Caki2 (cell line): ENCODE results near the gene ADPRH. TPM values are rescaled to one million over a fixed set of nuclear protein-coding genes. Genes with fewer than 3 reads are reported as not detected.
"Not testable (repeated sequence)": the region's sequence is repeated elsewhere in the genome, so short reads cannot be mapped to it uniquely, and the experiment has no call there.

Source experiments
- DNase-seq: peaks from one replicate; pipeline ENCODE4 v3.0.0-alpha.2; 2015; ENCODE audit warnings: low read depth
- in situ Hi-C: cut with HindIII; loops from 2 replicates; pipeline ENCODE4 v1.10.0; 2016; ENCODE audit warnings: low sequenced_read_pairs, low pct_unique_long_range_greater_than_20kb, mixed read lengths
- total RNA-seq: library from RNA; depleted of rRNA; stranded (reverse); fragments of >200 nt; shearing (Covaris generic); gene quantifications from 2 replicates; pipeline ENCODE4 v1.2.3, GENCODE V29; 2014; ENCODE audit warnings: low replicate concordance; rRNA removed

Gene ADPRH
- total RNA-seq: 1.7 and 2.2 TPM in 2 replicates

DNA sequence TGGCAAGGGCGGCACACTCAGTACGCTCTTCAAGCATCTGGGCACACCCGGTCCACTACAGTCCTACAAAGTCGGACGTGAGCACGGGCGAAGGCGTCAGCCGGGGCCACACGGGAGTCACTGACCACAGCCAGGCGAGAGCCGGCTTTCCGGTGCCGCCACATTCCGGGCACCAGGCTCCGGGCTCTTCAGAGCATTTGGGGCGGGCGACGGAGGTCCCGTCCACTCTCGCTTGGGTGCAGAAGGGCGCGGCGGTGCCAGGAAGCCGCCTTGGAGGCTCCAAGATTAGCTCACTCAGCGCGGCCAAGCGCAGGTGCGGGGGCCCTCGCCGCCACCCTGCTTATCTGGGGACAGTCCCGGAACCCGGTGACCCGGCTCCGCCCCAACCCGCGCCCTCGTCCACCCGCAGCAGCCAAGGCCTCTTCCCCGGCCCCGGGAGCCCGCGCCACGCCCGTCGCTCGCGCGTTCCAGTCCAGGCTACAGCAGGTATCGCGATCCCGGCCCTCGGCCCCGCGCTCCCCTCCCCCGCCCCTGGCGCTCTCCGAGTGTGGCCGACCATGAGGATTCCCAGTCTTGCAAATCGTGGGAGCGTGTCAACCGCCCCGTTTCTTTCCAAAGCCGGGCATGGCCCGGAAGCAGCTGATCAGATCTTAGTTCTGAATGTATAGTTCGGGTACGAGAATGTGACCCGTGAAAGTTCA is at the start of gene ADPRH:
ADPRH (plus strand) TSS at position 127 of the 701 bp plus-strand sequence. CDS start 2,678 bp downstream, outside the sequence.
- peak; percentile 63 for DNase-seq
- in situ Hi-C loops: no loop called here

- in situ Hi-C loops: no loop called here
These were observed 49.4 kb upstream of the ADPRH start for GRCh38 chr3:119529883-119530282.

GRCh38 chr3:119530456-119530855 is 48.8 kb upstream of the ADPRH start:
- DNase-seq: no peak
- in situ Hi-C loops: no loop called here

More at GRCh38 chr3:119529883-119530282, 49.4 kb upstream of the ADPRH start:
- no peak for DNase-seq

DNA sequence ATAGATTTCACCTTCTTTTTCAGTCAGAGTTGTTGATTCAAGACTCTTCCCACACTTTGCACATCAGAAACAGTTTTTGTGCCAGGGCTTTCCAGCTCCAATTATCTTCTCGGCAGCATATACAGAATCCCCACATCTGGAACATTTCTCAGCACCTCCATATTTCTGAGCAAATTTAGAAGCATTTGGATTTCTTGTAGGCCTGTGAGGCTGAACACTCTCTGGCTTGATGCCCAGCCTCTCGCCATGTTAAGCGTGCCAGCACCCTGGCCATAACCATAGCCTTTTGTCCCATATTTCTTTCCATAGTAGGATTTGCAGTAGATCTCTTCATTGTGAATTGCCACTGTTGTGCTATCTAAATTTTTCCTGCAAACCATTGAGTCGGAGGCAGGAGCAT is 48.1 kb upstream of the ADPRH start:
- in situ Hi-C loops: no loop called here
- DNase-seq: no peak

GRCh38 chr3:119534296-119534695 is 45.0 kb upstream of the ADPRH start:
- no peak for DNase-seq
- in situ Hi-C loops: no loop called here

DNA sequence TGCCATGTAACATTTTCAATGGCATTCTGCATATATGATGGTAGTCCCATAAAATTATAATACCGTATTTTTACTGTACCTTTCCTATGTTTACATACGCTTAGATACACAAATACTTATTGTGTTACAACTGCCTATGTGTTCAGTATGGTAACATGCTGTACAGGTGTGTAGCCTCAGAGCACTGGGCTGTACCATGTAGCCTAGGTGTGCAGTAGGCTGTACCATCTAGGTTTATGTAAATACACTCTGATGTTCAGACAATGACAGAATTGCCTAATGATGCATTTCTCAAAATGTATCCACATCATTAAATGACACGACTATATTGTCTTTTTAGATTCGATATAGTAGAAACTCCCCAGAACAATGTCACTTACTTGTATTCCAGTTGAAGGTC is 42.5 kb upstream of the ADPRH start:
- DNase-seq: no peak

GRCh38 chr3:119538772-119539171 is 40.5 kb upstream of the ADPRH start:
- in situ Hi-C loops: no loop called here
- DNase-seq: no peak

More for the DNA sequence above, 42.5 kb upstream of the ADPRH start:
- in situ Hi-C loops: no loop called here

DNA sequence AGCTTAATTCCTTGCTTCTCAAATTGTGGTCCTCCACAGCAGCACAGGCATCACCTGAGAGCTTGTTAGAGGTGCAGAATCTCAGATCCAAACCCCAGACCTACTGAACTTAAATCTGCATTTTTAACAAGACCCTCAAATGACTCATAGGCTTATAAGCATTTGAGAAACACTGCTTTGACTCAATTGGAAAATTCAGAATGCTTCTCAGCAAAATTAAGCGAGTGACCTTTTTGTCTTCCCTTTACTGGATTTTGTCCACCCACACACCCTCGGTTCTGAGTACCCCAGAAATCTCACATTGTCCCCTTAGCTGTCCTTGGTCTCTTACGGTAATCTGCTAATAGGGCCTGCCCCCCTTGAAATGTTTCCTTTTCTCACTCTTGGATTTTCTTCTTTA is 37.7 kb upstream of the ADPRH start:
- in situ Hi-C loops: no loop called here
- DNase-seq: no peak

- in situ Hi-C loops: no loop called here
These were observed 37.0 kb upstream of the ADPRH start for GRCh38 chr3:119542168-119542767.

DNA sequence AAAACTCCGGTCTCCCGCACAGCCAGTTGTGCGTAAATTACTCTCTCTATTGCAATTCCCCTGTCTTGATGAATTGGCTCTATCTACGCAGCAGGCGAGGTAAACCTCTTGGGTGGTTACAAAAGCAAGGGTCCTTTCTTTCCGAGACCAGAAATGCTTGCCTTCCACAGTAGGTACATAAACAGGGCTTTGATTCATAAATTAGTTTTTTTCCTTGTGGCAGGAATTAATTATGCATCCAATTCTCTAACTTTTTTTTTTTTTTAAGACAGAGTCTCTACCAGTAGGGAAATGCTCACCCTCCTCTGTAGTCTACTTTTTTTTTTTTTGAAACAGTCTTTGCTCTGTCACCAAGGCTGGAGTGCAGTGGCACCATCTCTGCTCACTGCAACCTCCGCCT is 36.1 kb upstream of the ADPRH start:
- in situ Hi-C loops: no loop called here
- DNase-seq: no peak

More at GRCh38 chr3:119542168-119542767, 37.0 kb upstream of the ADPRH start:
- DNase-seq: no peak

GRCh38 chr3:119547227-119547626 is 32.1 kb upstream of the ADPRH start:
- DNase-seq: no peak
- in situ Hi-C loops: no loop called here

DNA sequence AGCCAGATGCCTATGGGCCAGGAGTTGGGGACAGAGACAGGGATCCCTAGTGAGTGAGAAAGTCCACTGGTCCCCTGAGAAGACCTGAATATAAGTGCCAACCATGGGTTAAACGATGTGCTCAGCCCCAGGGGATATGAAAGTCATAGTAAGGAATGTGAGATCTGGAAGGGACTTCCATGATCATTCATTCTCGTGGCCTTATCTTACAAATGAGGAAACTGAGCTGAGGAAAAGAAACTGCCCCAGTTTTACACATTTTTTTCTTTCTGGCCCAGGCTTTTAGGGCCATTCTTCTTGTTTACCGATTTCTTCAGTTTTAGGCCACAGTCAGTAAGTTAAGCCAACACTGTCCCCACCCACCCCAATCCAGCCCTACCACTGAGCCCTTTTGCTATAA is 31.0 kb upstream of the ADPRH start:
- no peak for DNase-seq

DNA sequence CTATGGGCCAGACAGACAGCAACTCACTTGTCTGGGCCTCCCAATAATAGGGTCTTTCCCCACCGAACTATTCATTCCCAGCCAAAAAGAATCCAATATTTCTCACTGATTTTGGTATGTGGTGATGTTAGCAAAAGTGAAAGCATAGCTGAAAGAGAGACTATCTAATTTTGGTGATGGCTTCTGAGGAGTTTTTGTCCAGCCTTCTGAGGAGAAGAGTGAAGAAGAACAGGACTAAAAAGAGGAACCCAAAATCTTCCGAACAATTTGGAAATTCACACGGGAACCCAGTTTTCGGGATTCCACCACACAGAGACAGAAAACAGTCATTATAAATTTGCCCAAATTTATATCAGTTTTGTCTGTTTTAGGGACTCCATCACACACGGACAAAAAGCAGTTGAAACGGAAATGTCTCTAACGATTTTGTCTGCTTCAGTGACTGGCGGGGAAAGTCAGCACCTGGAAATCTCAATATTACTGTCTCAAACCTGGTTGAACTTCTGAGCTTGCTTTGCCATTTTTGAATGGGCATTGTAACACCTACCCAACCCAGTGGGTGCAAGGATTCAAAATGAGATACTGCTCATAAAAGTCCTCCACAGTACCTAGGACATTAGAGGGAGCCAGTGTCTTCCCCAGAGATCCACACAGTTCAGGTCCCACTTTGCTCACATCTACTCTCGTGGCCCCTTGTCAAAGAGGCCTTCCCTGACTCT is 28.9 kb upstream of the ADPRH start:
- in situ Hi-C loops: no loop called here
- no peak for DNase-seq

More for the DNA sequence above, 31.0 kb upstream of the ADPRH start:
- in situ Hi-C loops: no loop called here

GRCh38 chr3:119551598-119551997 is 27.7 kb upstream of the ADPRH start:
- in situ Hi-C loops: no loop called here

GRCh38 chr3:119552928-119553327 is 26.4 kb upstream of the ADPRH start:
- in situ Hi-C loops, DNase-seq: not testable (repeated sequence)

More at GRCh38 chr3:119551598-119551997, 27.7 kb upstream of the ADPRH start:
- no peak for DNase-seq

DNA sequence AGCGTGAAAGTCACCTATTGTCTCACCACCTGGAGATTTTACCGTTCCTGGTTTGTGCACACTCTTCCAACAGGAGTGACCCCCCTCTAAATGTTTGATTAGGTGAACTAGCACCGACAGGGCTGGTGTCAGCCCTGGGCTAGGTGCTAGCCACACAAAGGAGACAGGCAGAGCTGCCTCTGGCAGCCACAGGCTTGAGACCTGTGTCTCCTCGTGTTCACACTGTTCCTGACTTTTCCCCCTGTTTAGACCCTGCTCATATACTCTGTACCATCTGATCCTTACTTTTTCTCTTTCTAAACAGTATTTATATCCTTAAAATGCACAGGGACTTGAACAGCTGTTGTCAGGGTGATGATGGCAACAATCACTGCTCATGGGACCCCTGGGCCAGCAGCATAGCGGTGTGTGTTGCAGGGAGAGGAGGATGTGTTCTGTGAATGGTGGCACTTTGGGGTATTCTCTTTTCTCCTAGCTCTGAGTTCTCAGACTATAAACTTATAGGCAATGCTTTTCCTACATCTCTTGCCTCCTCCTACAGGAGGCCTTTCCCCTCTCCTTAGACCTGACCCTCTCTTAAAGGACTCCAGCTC is 25.4 kb upstream of the ADPRH start:
- DNase-seq: no peak
- in situ Hi-C loops: no loop called here

DNA sequence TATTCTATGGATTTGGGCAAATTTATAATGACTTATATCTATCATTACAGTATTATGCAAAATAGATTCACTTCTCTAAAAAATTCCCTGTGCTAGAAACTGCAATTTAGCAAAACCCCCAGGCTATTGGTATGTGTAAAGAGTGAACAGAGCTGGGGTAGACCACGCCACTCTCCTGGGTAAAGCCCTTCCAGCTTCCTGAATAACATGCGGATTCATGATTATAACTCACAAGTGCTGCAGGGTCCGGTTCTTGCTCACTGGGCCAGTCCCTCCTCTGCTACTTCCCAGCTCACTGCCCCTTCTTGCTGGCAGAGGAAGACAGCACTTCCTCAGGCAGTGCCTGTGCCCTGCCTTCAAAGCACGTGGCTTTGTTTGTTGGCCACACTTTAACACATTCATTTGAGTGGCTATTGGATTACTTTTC is 24.0 kb upstream of the ADPRH start:
- in situ Hi-C loops: no loop called here
- DNase-seq: no peak

- no peak for DNase-seq
These were observed 23.4 kb upstream of the ADPRH start for GRCh38 chr3:119555929-119556328.

More at GRCh38 chr3:119555929-119556328, 23.4 kb upstream of the ADPRH start:
- in situ Hi-C loops: no loop called here
